Breast epithelium (tissue), 4 donors: ENCODE data around the gene YIPF3. TPM values are rescaled to one million over a fixed set of nuclear protein-coding genes. Genes with fewer than 3 reads are reported as not detected.

Source experiments
- DNase-seq, 2 donors: peaks; one replicate each; pipeline ENCODE4 v3.0.0-alpha.2; 2019; ENCODE audit warnings: low spot score in 2 of 2
- H3K27ac ChIP-seq, 2 donors: fragments of 200-600 bp; sonication (generic) in 1 of 2; one replicate each; pipeline ENCODE4 v1.5.1; 2016 to 2019; ENCODE audit warnings: mild to moderate bottlenecking in 1 of 2
- H3K27me3 ChIP-seq, 2 donors: fragments of 200-600 bp; sonication (generic) in 1 of 2; one replicate each; pipeline versions ENCODE4 v1.5.1 to v1.6.0; 2017 to 2019; ENCODE audit warnings: control low read depth in 1 of 2, mild to moderate bottlenecking in 1 of 2
- H3K36me3 ChIP-seq: fragments of 200-600 bp; one replicate; pipeline ENCODE4 v1.5.1; 2019
- H3K4me1 ChIP-seq, 2 donors: fragments of 200-600 bp; sonication (generic); one replicate each; pipeline ENCODE4 v1.5.1; 2016 to 2019; ENCODE audit warnings: control low read depth in 1 of 2
- H3K4me3 ChIP-seq, 3 donors: fragments of 200-600 bp; sonication (generic); 1 replicate in 2 of 3; 2 replicates in 1 of 3; pipeline ENCODE4 v1.5.1; 2016 to 2019; ENCODE audit warnings: mild to moderate bottlenecking in 3 of 3, moderate library complexity in 2 of 3
- H3K9me3 ChIP-seq, 2 donors: fragments of 200-600 bp; sonication (generic) in 1 of 2; one replicate each; pipeline ENCODE4 v1.5.1; 2016 to 2019; ENCODE audit warnings: control low read depth in 1 of 2
- CTCF ChIP-seq, 3 donors: fragments of 450-650 bp; IDR thresholded peaks; one replicate each; pipeline ENCODE4 v1.5.1; 2016 to 2017; ENCODE audit warnings: antibody characterized with exemption in 3 of 3, mild to moderate bottlenecking in 3 of 3, moderate library complexity in 3 of 3
- POLR2A ChIP-seq: fragments of 450-650 bp; IDR thresholded peaks from one replicate; pipeline ENCODE4 v1.6.1; 2016; ENCODE audit warnings: antibody characterized with exemption, mild to moderate bottlenecking, moderate library complexity
- POLR2AphosphoS5 ChIP-seq, 3 donors: sonication (generic); formaldehyde crosslinking; IDR thresholded peaks; one replicate each; pipeline ENCODE4 v1.6.1; 2017; ENCODE audit warnings: antibody characterized with exemption in 3 of 3
- intact Hi-C: fragments of 100-400 bp; cut with DNase I; formaldehyde crosslinking; loops from one replicate; pipeline ENCODE4 v1.15.1; 2023; ENCODE audit warnings: low total_unique reads
- total RNA-seq, 3 donors: library from RNA; depleted of rRNA; stranded (reverse); fragments of >200 nt; gene quantifications; one replicate each; pipeline ENCODE4 v1.1.0, GENCODE V29; 2016

Gene YIPF3
- total RNA-seq, 3 donors from 2014 or later: 89.5 to 100 (median 96.2) TPM

- intact Hi-C loops: no loop called here
- Histone ChIP-seq H3K4me1 (peaks cover 0 to 5% of the 10 kb centered on the region in 2 donors), H3K27me3 (no peaks in the 10 kb centered on the region), H3K4me3 (no peak overlapping the region), H3K36me3 (no peaks in the 10 kb centered on the region), H3K9me3 (no peaks in the 10 kb centered on the region), H3K27ac (no peak overlapping the region)
- no peak for DNase-seq
- no peak for TF ChIP-seq POLR2AphosphoS5 (IDR thresholded peaks at IDR 0.05)
- TF ChIP-seq CTCF (IDR thresholded peaks at IDR 0.05): no peak
- no peak for TF ChIP-seq POLR2A
Observed at GRCh38 chr6:43465948-43466347, 50.8 kb downstream of the YIPF3 start.

DNA sequence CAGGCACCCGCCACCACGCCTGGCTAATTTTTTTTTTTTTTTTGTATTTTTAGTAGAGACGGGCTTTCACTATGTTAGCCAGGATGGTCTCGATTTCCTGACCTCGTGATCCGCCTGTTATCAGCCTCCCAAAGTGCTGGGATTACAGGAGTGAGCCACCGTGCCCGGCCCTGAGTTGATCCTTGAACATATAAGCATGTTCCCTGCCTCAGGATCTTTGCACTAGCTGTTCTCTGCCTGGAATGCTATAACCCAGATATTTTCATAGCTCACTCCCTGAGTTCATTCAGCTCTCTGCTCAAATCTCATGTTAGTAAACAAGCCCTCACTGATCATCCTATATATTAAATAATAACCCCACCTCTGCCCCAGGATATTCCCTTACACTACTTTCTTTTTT is 52.4 kb downstream of the YIPF3 start:
- Histone ChIP-seq H3K4me1 (peaks cover 0 to 5% of the 10 kb centered on the region in 2 donors), H3K27me3 (no peaks in the 10 kb centered on the region), H3K36me3 (no peaks in the 10 kb centered on the region), H3K9me3 (no peaks in the 10 kb centered on the region), H3K27ac (no peak overlapping the region), H3K4me3 (no peak overlapping the region)
- TF ChIP-seq CTCF (IDR thresholded peaks at IDR 0.05): no peak
- no peak for TF ChIP-seq POLR2A
- TF ChIP-seq POLR2AphosphoS5 (IDR thresholded peaks at IDR 0.05): no peak
- intact Hi-C loops: loop anchor here (1.0 kb wide), 1 partner anchor 8 kb away; no protein-coding TSS in a partner anchor
- no peak for DNase-seq

GRCh38 chr6:43461936-43462335 is 54.8 kb downstream of the YIPF3 start:
- intact Hi-C loops: no loop called here
- no peaks in the 10 kb centered on the region for H3K27me3 ChIP-seq
- no peak for TF ChIP-seq POLR2A
- TF ChIP-seq POLR2AphosphoS5 (IDR thresholded peaks at IDR 0.05): no peak
- no peak for TF ChIP-seq CTCF (IDR thresholded peaks at IDR 0.05)

More at GRCh38 chr6:43461936-43462335, 54.8 kb downstream of the YIPF3 start:
- Histone ChIP-seq H3K9me3 (no peaks in the 10 kb centered on the region), H3K27ac (no peak overlapping the region), H3K4me3 (no peak overlapping the region), H3K36me3 (no peaks in the 10 kb centered on the region), H3K4me1 (no peaks in the 10 kb centered on the region)
- no peak for DNase-seq

Other genes starting within 250 kb of the YIPF3 start
- not detected for gene SLC22A7, start 218.7 kb downstream of the YIPF3 start, total RNA-seq
- 1 to 10 TPM; 1.6 to 2.1 (median 1.9) TPM for gene CRIP3, start 208.1 kb downstream of the YIPF3 start, total RNA-seq
- 10 to 100 TPM; 15.4 to 19.5 (median 17.4) TPM for gene ZNF318, start 147.3 kb downstream of the YIPF3 start, total RNA-seq
- gene ABCC10, start 89.4 kb downstream of the YIPF3 start, total RNA-seq: 10 to 100 TPM in 2 of 3 donors, 1 to 10 TPM in 1; 9.0 to 19.9 (median 12.1) TPM
- gene DLK2, start 61.4 kb downstream of the YIPF3 start, total RNA-seq: 1 to 10 TPM in 2 of 3 donors, not detected in 1; 3.6 to 8.9 TPM
- 10 to 100 TPM; 18.6 to 21.8 (median 21.3) TPM for gene TJAP1, start 39.4 kb downstream of the YIPF3 start, total RNA-seq
- gene LRRC73, start 6.6 kb downstream of the YIPF3 start, total RNA-seq: under 1 TPM in 2 of 3 donors, not detected in 1; 0.29 to 0.33 TPM
- 10 to 100 TPM; 18.9 to 38.8 (median 38.7) TPM for gene POLR1C, start 163 bp upstream of the YIPF3 start, total RNA-seq
- gene XPO5, start 59.1 kb upstream of the YIPF3 start, total RNA-seq: 10 to 100 TPM; 16.5 to 28.8 (median 27.2) TPM
- 10 to 100 TPM in 1 of 3 donors, 1 to 10 TPM in 2; 8.6 to 13.0 (median 9.8) TPM for gene POLH, start 59.3 kb upstream of the YIPF3 start, total RNA-seq
- gene GTPBP2, start 112.3 kb upstream of the YIPF3 start, total RNA-seq: 10 to 100 TPM; 41.4 to 58.0 (median 43.6) TPM
- 10 to 100 TPM; 33.4 to 53.0 (median 33.4) TPM for gene MAD2L1BP, start 118.9 kb upstream of the YIPF3 start, total RNA-seq
- gene RSPH9, start 128.1 kb upstream of the YIPF3 start, total RNA-seq: not detected
- gene MRPS18A, start 170.9 kb upstream of the YIPF3 start, total RNA-seq: 10 to 100 TPM; 37.7 to 63.2 (median 40.6) TPM